ENCODE results near the gene ZNF484.
"Not testable (repeated sequence)": the region's sequence is repeated elsewhere in the genome, so short reads cannot be mapped to it uniquely, and the experiment has no call there.

ZNF484 gene

DNA sequence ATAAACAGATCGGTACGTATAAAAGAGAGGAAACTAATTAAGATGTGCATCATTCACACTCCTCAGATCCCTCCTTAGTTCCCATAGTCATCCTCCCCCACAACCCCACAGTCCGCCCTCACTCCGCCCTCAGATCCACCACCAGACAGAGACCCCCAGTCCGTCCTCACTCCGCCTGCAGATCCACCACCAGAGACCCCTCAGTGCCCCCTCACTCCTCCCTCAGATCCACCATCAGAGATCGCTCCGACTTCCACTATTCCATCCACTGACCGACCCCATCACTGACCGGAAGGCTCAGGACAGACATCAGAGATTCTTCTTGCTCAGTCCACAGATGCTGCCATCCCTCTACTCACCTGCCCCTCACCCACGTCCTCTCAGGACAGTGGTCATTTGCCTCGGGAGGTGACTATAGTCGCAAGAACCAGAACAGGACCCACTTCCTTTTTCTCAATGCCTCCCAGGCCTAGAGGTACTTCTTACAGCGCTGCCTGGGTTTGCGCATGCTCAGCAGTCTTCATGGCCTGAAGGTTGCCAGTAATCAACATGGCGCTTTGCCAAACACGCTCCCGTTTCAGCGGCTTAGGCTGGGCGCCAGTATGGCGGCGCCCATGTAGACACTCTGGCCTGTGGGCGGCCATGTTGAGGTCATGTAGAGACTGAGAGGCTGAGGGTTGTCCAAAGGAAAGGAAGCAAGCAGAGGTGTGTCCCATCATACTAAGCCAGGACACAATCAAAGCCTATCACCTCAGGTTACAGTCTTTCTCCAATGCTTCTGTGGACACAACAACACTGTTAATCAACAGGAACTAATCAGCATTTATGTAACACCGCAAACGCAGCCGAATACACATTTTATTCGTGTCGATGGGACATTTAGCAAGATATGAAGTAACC lies at the start of gene ZNF484:
Gene ZNF484 (minus strand): TSS at position 508 of the 900 bp plus-strand sequence. CDS start 3,009 bp downstream, outside the sequence.
- peak; percentile 99 for DNase-seq (ENCODE audit: low spot score)

DNA sequence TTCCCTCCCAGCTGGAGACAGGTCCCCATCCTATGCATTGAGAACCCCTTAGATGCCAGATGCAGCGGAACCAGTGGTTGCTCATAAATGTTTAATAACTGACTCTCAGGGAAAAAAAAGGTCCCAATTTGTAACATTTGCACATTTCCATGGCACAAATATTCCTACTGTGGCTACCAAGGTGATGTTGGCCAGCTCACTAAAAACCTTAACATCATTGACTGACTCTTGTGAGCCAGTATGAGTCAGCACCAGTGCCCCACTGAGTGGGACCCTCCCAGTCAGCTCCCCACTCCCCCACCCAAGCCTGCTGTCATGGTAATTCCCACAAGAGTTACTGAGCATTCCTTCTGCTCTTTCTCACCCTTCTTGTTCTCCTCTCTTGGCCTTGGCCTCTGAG lies 42.6 kb upstream of the ZNF484 start:
- DNase-seq (ENCODE audit: low spot score), result no peak

GRCh38 chr9:92917176-92917800 lies 39.5 kb upstream of the ZNF484 start:
- no peak for DNase-seq (ENCODE audit: low spot score)

DNA sequence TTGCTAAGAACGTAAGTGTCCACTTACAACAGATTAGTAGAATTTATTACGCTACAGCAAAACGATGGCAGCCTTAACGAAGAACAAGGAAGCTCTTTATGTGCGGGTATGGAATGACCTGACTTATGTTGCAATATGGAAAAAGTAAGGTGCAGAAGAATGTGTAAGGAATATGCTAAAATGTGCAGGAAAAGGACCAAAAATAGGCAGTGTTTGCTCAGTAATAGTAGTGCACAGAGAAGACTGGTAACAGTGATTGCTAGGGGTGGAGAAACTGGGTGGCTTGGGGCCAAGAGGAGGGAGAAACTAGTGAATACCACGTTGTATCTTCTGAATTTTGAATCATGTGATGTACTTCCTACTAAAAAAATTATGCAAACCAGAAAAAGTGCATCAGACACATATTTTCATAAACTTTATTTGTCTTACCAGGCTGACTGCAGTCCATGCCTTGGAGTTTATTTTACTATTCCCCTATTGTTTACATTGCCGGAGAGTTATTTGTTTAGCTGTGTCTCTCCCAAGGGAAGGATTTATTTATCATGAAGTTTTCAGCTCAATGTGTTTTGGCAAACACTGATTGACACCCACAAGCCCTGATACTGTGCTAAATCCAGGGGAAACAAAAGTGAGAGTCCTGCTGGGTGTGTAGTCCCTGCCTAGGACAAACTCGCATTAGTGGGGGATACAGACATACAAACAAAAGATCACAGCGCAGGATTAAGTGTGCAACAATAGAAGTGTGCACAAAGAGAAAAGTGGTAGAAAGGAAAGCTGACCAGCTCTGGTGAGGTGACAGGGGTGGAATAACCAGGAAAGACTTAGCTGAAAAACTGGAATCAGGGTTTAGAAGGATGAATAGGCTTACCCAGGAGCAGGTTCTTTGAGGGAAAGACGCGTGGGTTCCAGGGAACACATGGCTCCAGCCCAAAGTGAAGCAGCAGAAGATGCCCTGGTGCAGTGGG lies 34.0 kb upstream of the ZNF484 start:
- DNase-seq (ENCODE audit: low spot score), result no peak

GRCh38 chr9:92905137-92905536 lies 27.3 kb upstream of the ZNF484 start:
- DNase-seq (ENCODE audit: low spot score), result not testable (repeated sequence)

GRCh38 chr9:92897323-92897722 lies 19.5 kb upstream of the ZNF484 start:
- no peak for DNase-seq (ENCODE audit: low spot score)

GRCh38 chr9:92895812-92896436 lies 18.1 kb upstream of the ZNF484 start:
- DNase-seq (ENCODE audit: low spot score), result no peak

DNA sequence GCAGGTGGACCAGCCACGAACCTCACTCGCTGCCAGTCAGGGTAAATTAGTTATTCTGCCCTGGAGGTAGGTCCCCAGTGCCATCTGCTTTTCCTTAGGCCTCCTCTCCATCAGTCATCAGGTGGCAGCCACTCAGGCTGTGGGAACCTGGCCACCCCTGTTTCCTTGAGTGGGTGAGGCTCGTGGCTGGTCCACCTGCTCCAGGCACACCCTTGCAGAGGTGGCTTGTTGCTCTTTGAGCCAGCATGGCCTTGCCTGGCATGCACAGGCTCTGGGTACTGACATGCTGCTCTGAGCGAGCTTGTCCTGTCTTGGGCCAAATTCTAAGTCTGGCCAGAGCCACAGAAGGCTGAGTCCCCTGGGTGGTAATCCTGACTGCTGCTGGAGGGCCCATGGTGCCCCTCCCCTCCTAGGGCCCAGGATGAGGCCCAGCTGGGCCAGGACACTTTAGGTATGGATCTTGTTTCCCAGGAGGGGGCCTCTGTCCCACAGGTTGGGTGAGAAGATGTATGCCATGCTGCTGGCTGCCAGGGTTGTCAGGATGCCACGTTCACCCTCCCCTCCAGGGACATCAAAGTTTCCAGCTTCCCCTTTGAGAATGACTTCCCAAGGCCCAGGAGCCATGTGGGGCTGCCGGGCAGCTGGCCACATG lies 17.0 kb upstream of the ZNF484 start:
- DNase-seq (ENCODE audit: low spot score), result no peak

GRCh38 chr9:92893916-92894610 lies 16.2 kb upstream of the ZNF484 start:
- DNase-seq (ENCODE audit: low spot score), result not testable (repeated sequence)

- not testable (repeated sequence) for DNase-seq (ENCODE audit: low spot score)
Observed at GRCh38 chr9:92892276-92892675, 14.4 kb upstream of the ZNF484 start.

DNA sequence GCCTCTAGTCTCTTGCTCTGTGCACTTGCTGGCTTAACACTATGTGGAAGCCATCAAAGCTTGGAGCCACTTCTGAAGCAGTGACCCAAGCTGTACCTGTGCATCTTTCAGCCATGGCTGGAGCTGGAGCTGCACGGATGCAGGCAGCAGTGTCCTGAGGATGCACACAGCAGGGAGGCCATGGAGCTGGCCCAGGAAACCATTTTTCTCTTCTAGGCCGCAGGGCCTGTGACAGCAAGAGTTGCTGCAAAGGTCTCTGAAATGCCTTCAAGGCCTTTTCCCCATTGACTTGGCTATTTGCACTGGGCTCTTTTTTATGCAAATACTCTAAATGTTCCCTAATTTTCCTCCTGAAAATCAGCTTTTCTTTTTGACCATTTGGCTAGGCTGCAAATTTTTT lies 12.9 kb upstream of the ZNF484 start:
- DNase-seq (ENCODE audit: low spot score), result no peak

- peak; percentile 21 for DNase-seq (ENCODE audit: low spot score)
Observed at GRCh38 chr9:92887880-92888338, 10.1 kb upstream of the ZNF484 start.

GRCh38 chr9:92886846-92887610 lies 9.2 kb upstream of the ZNF484 start:
- DNase-seq (ENCODE audit: low spot score), result peak; percentile 52

DNA sequence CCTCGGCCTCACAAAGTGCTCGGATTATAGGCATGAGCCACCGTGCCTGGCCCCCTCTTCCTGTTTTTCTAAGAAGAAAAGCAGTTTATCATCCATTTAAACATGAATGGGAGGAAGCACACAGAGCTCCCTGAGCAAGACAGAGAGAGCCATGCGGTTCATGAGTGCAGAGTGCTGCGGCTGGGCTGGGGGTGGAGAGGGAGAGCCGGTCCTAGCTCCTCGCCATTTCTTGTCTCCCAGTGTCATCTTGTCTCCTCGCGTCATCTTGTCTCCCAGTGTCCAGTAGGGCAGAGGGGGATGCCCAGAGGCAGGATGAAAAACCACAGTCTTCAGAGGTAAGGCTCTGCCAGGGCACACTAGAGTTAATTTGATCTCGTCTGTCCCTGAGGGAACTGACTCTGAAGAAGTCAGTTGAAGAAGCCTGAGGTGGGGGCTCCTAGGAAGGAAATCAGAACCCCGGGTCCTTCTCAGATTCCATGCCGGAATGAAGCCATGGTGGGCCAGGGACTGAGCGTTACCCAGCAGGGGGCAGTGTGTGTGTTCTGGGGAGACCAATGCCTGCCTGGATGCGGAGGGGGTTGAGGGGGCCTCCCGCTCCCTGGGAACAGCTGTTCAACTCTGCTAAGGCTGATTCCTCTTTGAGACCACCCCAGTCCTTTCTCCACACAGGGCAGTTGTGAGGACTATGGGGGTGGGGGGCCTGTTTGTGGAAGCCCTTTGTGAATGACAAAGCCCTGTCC lies 6.0 kb upstream of the ZNF484 start:
- not testable (repeated sequence) for DNase-seq (ENCODE audit: low spot score)

GRCh38 chr9:92882276-92882675 lies 4.4 kb upstream of the ZNF484 start:
- no peak for DNase-seq (ENCODE audit: low spot score)

DNA sequence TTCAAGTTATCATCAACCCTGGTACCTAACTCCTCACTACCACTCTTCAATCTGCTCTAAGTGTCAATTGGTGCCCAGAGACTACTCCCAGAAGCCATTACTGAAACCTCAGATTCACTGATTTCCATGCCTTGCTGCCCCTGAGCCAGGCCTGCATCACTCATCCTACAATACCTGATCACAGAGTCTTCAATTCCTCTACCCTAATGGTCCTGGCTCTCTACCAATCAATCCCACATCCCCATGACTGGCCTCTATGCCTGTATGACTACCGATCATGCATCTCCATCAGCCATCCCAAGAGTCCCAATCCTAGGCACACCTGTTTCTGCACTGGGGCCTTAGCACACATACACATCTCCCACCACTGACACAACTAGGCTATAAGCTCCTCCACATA lies 2.5 kb downstream of the ZNF484 start:
- no peak for DNase-seq (ENCODE audit: low spot score)

GRCh38 chr9:92870289-92870688 lies 7.5 kb downstream of the ZNF484 start:
- no peak for DNase-seq (ENCODE audit: low spot score)

DNA sequence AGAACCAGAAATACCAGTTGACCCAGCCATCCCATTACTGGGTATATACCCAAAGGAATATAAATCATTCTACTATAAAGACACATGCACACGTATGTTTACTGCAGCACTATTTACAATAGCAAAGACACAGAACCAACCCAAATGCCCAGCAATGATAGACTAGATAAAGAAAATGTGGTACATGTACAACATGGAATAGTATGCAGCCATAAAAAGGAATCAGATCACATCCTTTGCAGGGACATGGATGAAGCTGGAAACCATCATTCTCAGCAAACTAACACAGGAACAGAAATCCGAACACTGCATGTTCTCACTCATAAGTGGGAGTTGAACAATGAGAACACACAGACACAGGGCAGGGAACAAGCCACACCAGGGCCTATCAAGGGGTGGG lies 11.2 kb downstream of the ZNF484 start:
- DNase-seq (ENCODE audit: low spot score), result not testable (repeated sequence)

DNA sequence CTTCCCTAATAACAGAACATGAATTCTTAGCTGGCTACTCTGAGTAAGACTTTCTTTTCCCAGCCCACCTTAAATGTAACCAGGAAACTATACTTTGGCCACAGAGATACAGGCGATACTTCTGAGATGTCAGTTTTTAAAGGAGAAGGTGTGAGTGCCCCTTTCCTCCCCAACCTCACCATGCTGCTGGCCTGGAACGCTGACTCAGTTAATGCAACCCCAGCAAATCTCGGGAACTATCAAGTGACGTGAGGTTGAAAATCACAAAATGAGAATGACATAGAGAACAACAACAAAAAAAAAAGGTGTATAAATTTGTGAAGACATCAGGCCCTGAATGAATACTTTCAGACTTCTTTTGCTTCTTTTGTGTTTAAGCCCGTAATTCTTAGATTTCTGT lies 13.7 kb downstream of the ZNF484 start:
- DNase-seq (ENCODE audit: low spot score), result no peak
